ENCODE results near the gene GJA4.

The GJA4 gene

DNA sequence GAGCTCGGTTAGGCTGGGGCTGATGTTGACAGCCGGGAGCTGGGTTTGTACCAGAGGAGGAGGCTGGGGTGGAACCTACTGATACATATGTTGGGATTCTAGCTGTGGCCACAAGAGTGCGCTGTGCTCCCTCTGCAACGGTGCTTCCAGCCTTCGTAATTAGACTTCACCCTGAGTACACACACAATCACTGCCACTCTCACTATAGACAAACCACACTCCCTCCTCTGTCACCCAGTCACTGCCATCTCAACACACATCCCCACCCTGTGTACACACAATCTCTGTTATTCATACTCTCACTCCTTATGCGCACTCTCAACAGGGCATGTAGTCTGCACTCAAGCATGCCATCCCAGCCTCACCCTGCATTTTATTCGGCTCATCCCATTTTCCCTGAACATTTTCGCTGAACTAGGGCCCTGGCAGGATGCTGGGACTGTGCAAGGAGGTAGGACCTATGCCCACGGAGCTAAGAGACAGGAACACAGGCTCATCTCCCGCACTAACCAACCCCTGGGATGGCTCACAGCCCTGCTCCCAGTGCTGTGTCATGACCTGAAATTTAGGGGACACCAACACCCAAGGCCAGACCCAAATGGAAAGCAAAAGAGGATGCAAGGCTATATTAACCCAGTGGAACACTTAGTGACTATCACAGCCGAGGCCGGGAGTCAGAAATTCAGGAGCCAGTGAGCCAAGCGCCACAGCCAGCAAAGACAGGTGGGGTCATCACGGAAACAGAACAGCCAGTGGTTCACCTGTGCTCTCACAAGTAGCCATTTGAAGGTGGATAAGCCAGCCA, 6.1 kb upstream of the GJA4 start:
- TF ChIP-seq, protein P1, sequence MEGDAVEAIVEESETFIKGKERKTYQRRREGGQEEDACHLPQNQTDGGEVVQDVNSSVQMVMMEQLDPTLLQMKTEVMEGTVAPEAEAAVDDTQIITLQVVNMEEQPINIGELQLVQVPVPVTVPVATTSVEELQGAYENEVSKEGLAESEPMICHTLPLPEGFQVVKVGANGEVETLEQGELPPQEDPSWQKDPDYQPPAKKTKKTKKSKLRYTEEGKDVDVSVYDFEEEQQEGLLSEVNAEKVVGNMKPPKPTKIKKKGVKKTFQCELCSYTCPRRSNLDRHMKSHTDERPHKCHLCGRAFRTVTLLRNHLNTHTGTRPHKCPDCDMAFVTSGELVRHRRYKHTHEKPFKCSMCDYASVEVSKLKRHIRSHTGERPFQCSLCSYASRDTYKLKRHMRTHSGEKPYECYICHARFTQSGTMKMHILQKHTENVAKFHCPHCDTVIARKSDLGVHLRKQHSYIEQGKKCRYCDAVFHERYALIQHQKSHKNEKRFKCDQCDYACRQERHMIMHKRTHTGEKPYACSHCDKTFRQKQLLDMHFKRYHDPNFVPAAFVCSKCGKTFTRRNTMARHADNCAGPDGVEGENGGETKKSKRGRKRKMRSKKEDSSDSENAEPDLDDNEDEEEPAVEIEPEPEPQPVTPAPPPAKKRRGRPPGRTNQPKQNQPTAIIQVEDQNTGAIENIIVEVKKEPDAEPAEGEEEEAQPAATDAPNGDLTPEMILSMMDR (IDR thresholded peaks at IDR 0.05) = peak; percentile 83

DNA sequence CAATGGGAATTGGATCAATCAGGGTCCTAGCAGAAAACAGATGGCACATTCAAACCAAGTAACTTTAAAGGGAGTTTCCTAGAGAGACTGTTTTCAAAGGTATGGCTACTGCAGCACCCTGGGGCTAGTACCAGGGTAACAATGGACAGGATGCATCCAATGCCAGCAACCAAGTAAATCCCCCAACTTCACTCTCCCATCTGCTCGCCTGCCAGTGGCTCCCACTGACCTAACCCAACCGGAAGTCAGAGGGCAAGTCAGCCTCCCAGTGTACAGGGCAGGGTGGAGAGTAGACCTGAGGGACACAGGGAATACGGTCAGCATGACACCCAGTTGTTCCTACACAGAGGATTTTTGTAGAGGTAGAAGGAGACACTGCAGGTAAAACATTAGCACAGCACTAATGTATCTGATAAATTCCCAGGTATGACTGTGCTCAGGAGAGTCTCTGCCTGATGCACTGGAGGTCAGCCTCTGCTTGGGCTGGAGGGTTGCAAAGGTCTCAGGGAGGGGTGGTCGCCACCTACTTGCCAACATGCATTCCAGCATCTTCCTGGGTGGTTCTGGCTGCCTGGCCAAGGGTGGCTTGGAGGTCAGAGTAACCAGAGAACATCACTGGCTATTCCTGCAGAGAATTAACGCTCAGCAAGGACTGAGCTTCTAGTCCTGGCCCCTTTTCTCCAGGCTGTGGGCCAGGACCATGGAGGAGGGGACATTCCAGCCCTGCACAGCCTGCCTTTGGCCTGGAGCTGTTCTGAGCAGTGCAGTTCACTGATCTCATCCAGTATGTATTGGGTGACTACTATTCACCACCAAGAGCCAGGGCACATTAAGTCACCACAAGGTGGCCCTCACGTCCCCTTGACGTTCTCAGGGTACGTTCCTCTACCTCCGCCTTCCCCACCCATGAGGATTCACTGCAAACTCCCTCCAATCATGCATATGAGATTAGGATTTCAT, 5.1 kb upstream of the GJA4 start:
- TF ChIP-seq, protein P1 (IDR thresholded peaks at IDR 0.05) = peak; percentile 20; the same call in 1 of the 2 replicates

- TF ChIP-seq, protein P1 (IDR thresholded peaks at IDR 0.05) = no peak
Measured at GRCh38 chr1:34790985-34791384, 1.8 kb upstream of the GJA4 start.

- TF ChIP-seq, protein P1 (IDR thresholded peaks at IDR 0.05) = no peak
Measured at GRCh38 chr1:34792424-34792823, 375 bp upstream of the GJA4 start.

DNA sequence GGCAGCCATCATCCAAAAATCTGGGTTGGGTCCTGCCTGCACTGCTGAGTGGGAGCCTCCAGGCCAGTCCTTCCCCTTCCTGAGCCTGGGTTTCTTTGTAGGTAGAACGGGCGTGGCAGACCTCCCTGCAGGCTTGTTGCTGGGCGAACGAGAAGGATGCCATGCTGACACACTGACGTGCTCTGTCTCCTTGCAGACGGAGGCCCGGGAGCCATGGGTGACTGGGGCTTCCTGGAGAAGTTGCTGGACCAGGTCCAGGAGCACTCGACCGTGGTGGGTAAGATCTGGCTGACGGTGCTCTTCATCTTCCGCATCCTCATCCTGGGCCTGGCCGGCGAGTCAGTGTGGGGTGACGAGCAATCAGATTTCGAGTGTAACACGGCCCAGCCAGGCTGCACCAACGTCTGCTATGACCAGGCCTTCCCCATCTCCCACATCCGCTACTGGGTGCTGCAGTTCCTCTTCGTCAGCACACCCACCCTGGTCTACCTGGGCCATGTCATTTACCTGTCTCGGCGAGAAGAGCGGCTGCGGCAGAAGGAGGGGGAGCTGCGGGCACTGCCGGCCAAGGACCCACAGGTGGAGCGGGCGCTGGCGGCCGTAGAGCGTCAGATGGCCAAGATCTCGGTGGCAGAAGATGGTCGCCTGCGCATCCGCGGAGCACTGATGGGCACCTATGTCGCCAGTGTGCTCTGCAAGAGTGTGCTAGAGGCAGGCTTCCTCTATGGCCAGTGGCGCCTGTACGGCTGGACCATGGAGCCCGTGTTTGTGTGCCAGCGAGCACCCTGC, 1.4 kb downstream of the GJA4 start:
- TF ChIP-seq, protein P1 (IDR thresholded peaks at IDR 0.05) = no peak

GRCh38 chr1:34794790-34795180, 2.0 kb downstream of the GJA4 start:
- TF ChIP-seq, protein P1 (IDR thresholded peaks at IDR 0.05) = no peak

- TF ChIP-seq, protein P1 (IDR thresholded peaks at IDR 0.05) = no peak
Measured at GRCh38 chr1:34795916-34796315, 3.1 kb downstream of the GJA4 start.

All from LNCAP (cell line).